GM19328 (cell line): ENCODE data around the gene HLA-G.
"Not testable (repeated sequence)": the region's sequence is repeated elsewhere in the genome, so short reads cannot be mapped to it uniquely, and the experiment has no call there.

Source experiments
- ATAC-seq: cut with Tn5 transposase; IDR thresholded peaks from one replicate; pipeline ENCODE4 v1.9.1; 2021; ENCODE audit warnings: mild to moderate bottlenecking, moderate library complexity; ENCODE audit not compliant: unreplicated experiment

The HLA-G gene

GRCh38 chr6:29827579-29828470 lies at the start of gene HLA-G:
HLA-G (plus strand) TSS chr6:29827825; CDS start chr6:29827845, 20 bp downstream.
- no peak for ATAC-seq

GRCh38 chr6:29780019-29780698 lies 47.5 kb upstream of the HLA-G start:
- ATAC-seq: not testable (repeated sequence)

- no peak for ATAC-seq
Measured at GRCh38 chr6:29789176-29789575, 38.4 kb upstream of the HLA-G start.

- ATAC-seq: no peak
Measured at GRCh38 chr6:29790626-29791025, 37.0 kb upstream of the HLA-G start.

- no peak for ATAC-seq
Measured at GRCh38 chr6:29791162-29791561, 36.5 kb upstream of the HLA-G start.

GRCh38 chr6:29791786-29792122 lies 35.9 kb upstream of the HLA-G start:
- ATAC-seq: no peak

GRCh38 chr6:29792123-29793035 lies 35.2 kb upstream of the HLA-G start:
- ATAC-seq: no peak

GRCh38 chr6:29793036-29793356 lies 34.6 kb upstream of the HLA-G start:
- ATAC-seq: no peak

- ATAC-seq: no peak
Measured at GRCh38 chr6:29793796-29794195, 33.8 kb upstream of the HLA-G start.

GRCh38 chr6:29796026-29796425 lies 31.6 kb upstream of the HLA-G start:
- ATAC-seq: no peak

- no peak for ATAC-seq
Measured at GRCh38 chr6:29797135-29797534, 30.5 kb upstream of the HLA-G start.

GRCh38 chr6:29797966-29798365 lies 29.7 kb upstream of the HLA-G start:
- no peak for ATAC-seq

GRCh38 chr6:29800254-29800653 lies 27.4 kb upstream of the HLA-G start:
- ATAC-seq: no peak

GRCh38 chr6:29806387-29806786 lies 21.2 kb upstream of the HLA-G start:
- ATAC-seq: no peak

GRCh38 chr6:29809249-29809648 lies 18.4 kb upstream of the HLA-G start:
- no peak for ATAC-seq

GRCh38 chr6:29810371-29810770 lies 17.3 kb upstream of the HLA-G start:
- ATAC-seq: no peak

GRCh38 chr6:29811377-29811776 lies 16.2 kb upstream of the HLA-G start:
- ATAC-seq: no peak

- no peak for ATAC-seq
Measured at GRCh38 chr6:29813066-29813465, 14.6 kb upstream of the HLA-G start.

GRCh38 chr6:29813809-29814208 lies 13.8 kb upstream of the HLA-G start:
- no peak for ATAC-seq

- no peak for ATAC-seq
Measured at GRCh38 chr6:29814379-29815117, 13.1 kb upstream of the HLA-G start.
